ENCODE measurements around the gene KIF9.

Gene KIF9

GRCh38 chr3:47265008-47265407, 17.6 kb downstream of the KIF9 start:
- Histone ChIP-seq H3K4me3 (ENCODE audit: low read length, poor library complexity, severe bottlenecking) (no peak overlapping the region), H4K20me1 (ENCODE audit: insufficient read depth, low read length, poor library complexity, severe bottlenecking) (no peaks in the 10 kb centered on the region), H3K9ac (ENCODE audit: low read depth, low read length, poor library complexity, severe bottlenecking) (no peak overlapping the region), H3F3A (ENCODE audit: low read depth) (no peaks in the 10 kb centered on the region), H3K9me2 (replicated peaks; ENCODE audit: low read depth, low read length) (no peaks in the 10 kb centered on the region), H3K27me3 (ENCODE audit: insufficient read depth, low read length, poor library complexity, severe bottlenecking) (no peaks in the 10 kb centered on the region), H3K4me2 (ENCODE audit: low read depth, low read length, poor library complexity, severe bottlenecking) (no peak overlapping the region), H2AFZ (ENCODE audit: low read length) (no peak overlapping the region), H3K36me3 (ENCODE audit: insufficient read depth, low read length) (no peaks in the 10 kb centered on the region), H3K79me2 (ENCODE audit: insufficient read depth, low read length) (no peaks in the 10 kb centered on the region), H3K9me3 (ENCODE audit: insufficient read depth, low read depth, low read length) (no peaks in the 10 kb centered on the region), H3K4me1 (ENCODE audit: insufficient read depth, low read length, poor library complexity, severe bottlenecking) (peaks cover 15% of the 10 kb centered on the region)
- TF ChIP-seq, protein P1, sequence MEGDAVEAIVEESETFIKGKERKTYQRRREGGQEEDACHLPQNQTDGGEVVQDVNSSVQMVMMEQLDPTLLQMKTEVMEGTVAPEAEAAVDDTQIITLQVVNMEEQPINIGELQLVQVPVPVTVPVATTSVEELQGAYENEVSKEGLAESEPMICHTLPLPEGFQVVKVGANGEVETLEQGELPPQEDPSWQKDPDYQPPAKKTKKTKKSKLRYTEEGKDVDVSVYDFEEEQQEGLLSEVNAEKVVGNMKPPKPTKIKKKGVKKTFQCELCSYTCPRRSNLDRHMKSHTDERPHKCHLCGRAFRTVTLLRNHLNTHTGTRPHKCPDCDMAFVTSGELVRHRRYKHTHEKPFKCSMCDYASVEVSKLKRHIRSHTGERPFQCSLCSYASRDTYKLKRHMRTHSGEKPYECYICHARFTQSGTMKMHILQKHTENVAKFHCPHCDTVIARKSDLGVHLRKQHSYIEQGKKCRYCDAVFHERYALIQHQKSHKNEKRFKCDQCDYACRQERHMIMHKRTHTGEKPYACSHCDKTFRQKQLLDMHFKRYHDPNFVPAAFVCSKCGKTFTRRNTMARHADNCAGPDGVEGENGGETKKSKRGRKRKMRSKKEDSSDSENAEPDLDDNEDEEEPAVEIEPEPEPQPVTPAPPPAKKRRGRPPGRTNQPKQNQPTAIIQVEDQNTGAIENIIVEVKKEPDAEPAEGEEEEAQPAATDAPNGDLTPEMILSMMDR (conservative IDR thresholded peaks at IDR 0.05; ENCODE audit: low read length): no peak

DNA sequence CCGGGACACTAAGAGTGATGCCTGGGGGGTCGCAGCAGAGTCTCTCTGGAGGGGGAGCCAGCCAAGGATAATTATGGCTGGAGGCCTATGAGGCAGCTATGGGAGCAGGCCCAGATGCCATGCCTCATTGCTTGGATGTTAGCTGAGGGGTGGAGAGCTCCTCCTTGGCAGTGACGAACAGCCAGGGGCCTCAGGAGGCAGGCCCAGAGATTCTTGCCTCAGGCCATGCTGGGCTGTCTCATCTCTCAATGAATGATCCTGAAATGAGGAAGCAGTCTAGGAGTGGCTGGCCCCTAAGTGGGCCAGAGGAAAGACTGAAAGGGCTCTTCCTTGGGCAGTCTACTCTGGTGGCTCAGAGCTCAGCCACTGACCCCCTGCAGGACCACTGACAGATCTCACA, 21.3 kb downstream of the KIF9 start:
- Histone ChIP-seq H3K9me2 (replicated peaks; ENCODE audit: low read depth, low read length) (no peaks in the 10 kb centered on the region), H3K36me3 (ENCODE audit: insufficient read depth, low read length) (no peaks in the 10 kb centered on the region), H3K4me3 (ENCODE audit: low read length, poor library complexity, severe bottlenecking) (no peak overlapping the region), H4K20me1 (ENCODE audit: insufficient read depth, low read length, poor library complexity, severe bottlenecking) (no peaks in the 10 kb centered on the region), H3K79me2 (ENCODE audit: insufficient read depth, low read length) (no peaks in the 10 kb centered on the region), H3K9me3 (ENCODE audit: insufficient read depth, low read depth, low read length) (no peaks in the 10 kb centered on the region), H2AFZ (ENCODE audit: low read length) (no peak overlapping the region), H3K4me2 (ENCODE audit: low read depth, low read length, poor library complexity, severe bottlenecking) (no peak overlapping the region), H3K4me1 (ENCODE audit: insufficient read depth, low read length, poor library complexity, severe bottlenecking) (peaks cover 4% of the 10 kb centered on the region), H3K27me3 (ENCODE audit: insufficient read depth, low read length, poor library complexity, severe bottlenecking) (no peaks in the 10 kb centered on the region), H3F3A (ENCODE audit: low read depth) (no peaks in the 10 kb centered on the region), H3K9ac (ENCODE audit: low read depth, low read length, poor library complexity, severe bottlenecking) (no peak overlapping the region)
- no peak for TF ChIP-seq EZH2phosphoT487 (IDR thresholded peaks at IDR 0.05; ENCODE audit: borderline replicate concordance)
- TF ChIP-seq, protein P1 (conservative IDR thresholded peaks at IDR 0.05; ENCODE audit: low read length): no peak

- Histone ChIP-seq H3K4me1 (ENCODE audit: insufficient read depth, low read length, poor library complexity, severe bottlenecking) (no peaks in the 10 kb centered on the region), H3K79me2 (ENCODE audit: insufficient read depth, low read length) (no peaks in the 10 kb centered on the region), H3K4me3 (ENCODE audit: low read length, poor library complexity, severe bottlenecking) (no peak overlapping the region), H3K27me3 (ENCODE audit: insufficient read depth, low read length, poor library complexity, severe bottlenecking) (no peaks in the 10 kb centered on the region), H3K4me2 (ENCODE audit: low read depth, low read length, poor library complexity, severe bottlenecking) (no peak overlapping the region), H4K20me1 (ENCODE audit: insufficient read depth, low read length, poor library complexity, severe bottlenecking) (no peaks in the 10 kb centered on the region), H3K36me3 (ENCODE audit: insufficient read depth, low read length) (no peaks in the 10 kb centered on the region), H3K9me2 (replicated peaks; ENCODE audit: low read depth, low read length) (no peaks in the 10 kb centered on the region), H3K9me3 (ENCODE audit: insufficient read depth, low read depth, low read length) (no peaks in the 10 kb centered on the region), H3K9ac (ENCODE audit: low read depth, low read length, poor library complexity, severe bottlenecking) (no peak overlapping the region), H3F3A (ENCODE audit: low read depth) (no peaks in the 10 kb centered on the region), H2AFZ (ENCODE audit: low read length) (no peak overlapping the region)
- no peak for TF ChIP-seq EZH2phosphoT487 (IDR thresholded peaks at IDR 0.05; ENCODE audit: borderline replicate concordance)
- TF ChIP-seq, protein P1 (conservative IDR thresholded peaks at IDR 0.05; ENCODE audit: low read length): no peak
These were observed 22.0 kb downstream of the KIF9 start for GRCh38 chr3:47260605-47261004.
